HepG2 (cell line): ENCODE measurements around the gene FLT3LG. TPM values are rescaled to one million over a fixed set of nuclear protein-coding genes. Genes with fewer than 3 reads are reported as not detected.
A peak's percentile ranks its signal among the peaks of the same experiment; 100 is the strongest.

Source experiments
- BHLHE40 ChIP-seq: IDR thresholded peaks from 2 replicates; pipeline ENCODE4 v1.6.1; 2011; ENCODE audit warnings: low read length, improper control_type of control experiment
- BORCS8-MEF2B ChIP-seq: sonication (generic); formaldehyde crosslinking; IDR thresholded peaks from 2 replicates; pipeline ENCODE4 v1.8.0; 2022; ENCODE audit warnings: mild to moderate bottlenecking, missing genetic modification reagents
- CAMTA2 ChIP-seq: sonication (generic); formaldehyde crosslinking; IDR thresholded peaks from 2 replicates; pipeline ENCODE4 v1.4.0; 2020; ENCODE audit warnings: mild to moderate bottlenecking, missing genetic modification reagents, borderline replicate concordance
- CBFB ChIP-seq: sonication (generic); formaldehyde crosslinking; IDR thresholded peaks from 2 replicates; pipeline ENCODE4 v1.4.0; 2020; ENCODE audit warnings: missing genetic modification reagents
- CEBPG ChIP-seq: IDR thresholded peaks from 2 replicates; pipeline ENCODE4 v1.6.1; 2016
- GTF3A ChIP-seq: sonication (generic); formaldehyde crosslinking; conservative IDR thresholded peaks from 2 replicates; pipeline ENCODE4 v1.4.0; 2020; ENCODE audit warnings: mild to moderate bottlenecking, missing genetic modification reagents
- NCOA2 ChIP-seq: sonication (generic); formaldehyde crosslinking; IDR thresholded peaks from 2 replicates; pipeline ENCODE4 v1.8.0; 2022; ENCODE audit warnings: inconsistent platforms
- RCOR2 ChIP-seq: IDR thresholded peaks from 2 replicates; pipeline ENCODE4 v1.6.1; 2016; ENCODE audit warnings: missing biosample characterization, missing genetic modification reagents
- TCF12 ChIP-seq, 2 experiments: fragments of 450-650 bp in 1 of 2; sonication (generic) in 1 of 2; formaldehyde crosslinking in 1 of 2; IDR thresholded peaks; 2 replicates each; pipeline versions ENCODE4 v1.6.1 to v1.8.0; 2017 to 2022; ENCODE audit warnings: antibody characterized with exemption in 1 of 2, mild to moderate bottlenecking in 1 of 2, missing genetic modification reagents in 1 of 2, moderate library complexity in 1 of 2
- ZBTB8A ChIP-seq: sonication (generic); formaldehyde crosslinking; IDR thresholded peaks from 2 replicates; pipeline ENCODE4 v1.4.0; 2020; ENCODE audit warnings: mild to moderate bottlenecking, low read depth, missing genetic modification reagents, borderline replicate concordance
- ZFP41 ChIP-seq: sonication (generic); formaldehyde crosslinking; IDR thresholded peaks from 2 replicates; pipeline ENCODE4 v1.4.0; 2020; ENCODE audit warnings: mild to moderate bottlenecking, missing genetic modification reagents, borderline replicate concordance
- ZFYVE20 ChIP-seq: sonication (generic); formaldehyde crosslinking; IDR thresholded peaks from 2 replicates; pipeline ENCODE4 v1.8.0; 2023; ENCODE audit warnings: low read depth, mild to moderate bottlenecking, moderate library complexity, missing genetic modification reagents, borderline replicate concordance
- ZNF644 ChIP-seq: IDR thresholded peaks from 2 replicates; pipeline ENCODE4 v1.6.1; 2016; ENCODE audit warnings: low read depth
- polyA plus RNA-seq, 8 experiments: library from polyadenylated mRNA; depleted of rRNA in 3 of 8; stranded (reverse) in 7 of 8; unstranded in 1 of 8; fragments of >200 nt; fragmentation: Illumina TruSeq in 4 of 8; extraction: Trizol in 4 of 8; gene quantifications; 2 replicates each; pipeline versions ENCODE4 v1.2.1 to v1.2.3, GENCODE V29; 2011 to 2016; ENCODE audit warnings: low read depth in 4 of 8, missing spikeins in 1 of 8, mixed read lengths in 1 of 8; ENCODE audit not compliant: insufficient read depth in 1 of 8
- total RNA-seq, 5 experiments: library from RNA; depleted of rRNA; stranded (reverse); fragments of >200 nt; fragmentation: Illumina TruSeq; extraction: Trizol; gene quantifications; 2 replicates each; pipeline ENCODE4 v1.2.3, GENCODE V29; 2016; ENCODE audit warnings: low read depth in 1 of 5
- TF ChIP-seq, protein P1 (sequence below): sonication (generic); formaldehyde crosslinking; IDR thresholded peaks from 2 replicates; pipeline ENCODE4 v1.8.0; 2022; ENCODE audit warnings: missing genetic modification reagents, mild to moderate bottlenecking, moderate library complexity, borderline replicate concordance
- TF ChIP-seq, protein P2 (sequence below): sonication (generic); formaldehyde crosslinking; conservative IDR thresholded peaks from 2 replicates; pipeline ENCODE4 v1.8.1; 2023; ENCODE audit warnings: missing genetic modification reagents
- TF ChIP-seq, protein P3 (sequence below): sonication (generic); formaldehyde crosslinking; IDR thresholded peaks from 2 replicates; pipeline ENCODE4 v1.4.0; 2020; ENCODE audit warnings: mild to moderate bottlenecking, missing genetic modification reagents
- TF ChIP-seq, protein P4 (sequence below): sonication (generic); formaldehyde crosslinking; IDR thresholded peaks from 2 replicates; pipeline ENCODE4 v1.5.0; 2020; ENCODE audit warnings: mild to moderate bottlenecking, missing genetic modification reagents, borderline replicate concordance

FLT3LG gene
- total and polyA plus RNA-seq, 2 of the 13 experiments (the other 11 are each of a cell fraction or from before 2014, with no cell fraction given) = 1.5 to 2.6 TPM

DNA sequence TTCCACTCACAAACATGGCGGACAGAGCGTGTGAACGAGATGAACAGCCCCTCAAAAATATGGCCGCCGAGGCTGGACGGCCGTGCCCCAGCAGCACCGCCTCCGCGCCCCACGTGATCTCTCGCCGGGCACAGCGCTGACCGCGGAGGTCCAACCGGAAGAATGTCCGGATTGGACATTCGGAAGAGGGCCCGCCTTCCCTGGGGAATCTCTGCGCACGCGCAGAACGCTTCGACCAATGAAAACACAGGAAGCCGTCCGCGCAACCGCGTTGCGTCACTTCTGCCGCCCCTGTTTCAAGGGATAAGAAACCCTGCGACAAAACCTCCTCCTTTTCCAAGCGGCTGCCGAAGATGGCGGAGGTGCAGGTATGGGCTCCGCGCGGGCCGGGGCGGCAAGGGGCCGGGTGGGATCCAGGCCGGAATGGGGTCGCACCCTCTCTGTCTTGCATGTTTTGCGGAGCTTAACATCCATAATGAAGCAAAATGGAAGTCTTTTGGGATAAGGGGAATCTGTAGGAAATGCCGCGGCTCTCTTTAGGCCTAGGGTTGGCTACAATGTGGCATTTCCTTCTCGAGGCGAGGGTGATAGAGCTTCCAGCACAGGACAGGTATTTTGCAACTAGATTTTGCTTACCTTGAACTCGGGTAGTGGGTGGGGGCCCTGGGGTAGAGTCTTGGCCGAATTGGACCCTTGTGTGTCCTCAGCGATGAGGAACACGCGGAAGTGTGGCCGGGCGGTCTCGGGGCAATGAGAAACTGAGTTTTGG lies 13.4 kb downstream of the FLT3LG start, which contains the start of gene RPL13A (continued):
- TF ChIP-seq, protein P1, sequence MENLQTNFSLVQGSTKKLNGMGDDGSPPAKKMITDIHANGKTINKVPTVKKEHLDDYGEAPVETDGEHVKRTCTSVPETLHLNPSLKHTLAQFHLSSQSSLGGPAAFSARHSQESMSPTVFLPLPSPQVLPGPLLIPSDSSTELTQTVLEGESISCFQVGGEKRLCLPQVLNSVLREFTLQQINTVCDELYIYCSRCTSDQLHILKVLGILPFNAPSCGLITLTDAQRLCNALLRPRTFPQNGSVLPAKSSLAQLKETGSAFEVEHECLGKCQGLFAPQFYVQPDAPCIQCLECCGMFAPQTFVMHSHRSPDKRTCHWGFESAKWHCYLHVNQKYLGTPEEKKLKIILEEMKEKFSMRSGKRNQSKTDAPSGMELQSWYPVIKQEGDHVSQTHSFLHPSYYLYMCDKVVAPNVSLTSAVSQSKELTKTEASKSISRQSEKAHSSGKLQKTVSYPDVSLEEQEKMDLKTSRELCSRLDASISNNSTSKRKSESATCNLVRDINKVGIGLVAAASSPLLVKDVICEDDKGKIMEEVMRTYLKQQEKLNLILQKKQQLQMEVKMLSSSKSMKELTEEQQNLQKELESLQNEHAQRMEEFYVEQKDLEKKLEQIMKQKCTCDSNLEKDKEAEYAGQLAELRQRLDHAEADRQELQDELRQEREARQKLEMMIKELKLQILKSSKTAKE = no peak
- no peak for TF ChIP-seq RCOR2
- TF ChIP-seq, protein P2, sequence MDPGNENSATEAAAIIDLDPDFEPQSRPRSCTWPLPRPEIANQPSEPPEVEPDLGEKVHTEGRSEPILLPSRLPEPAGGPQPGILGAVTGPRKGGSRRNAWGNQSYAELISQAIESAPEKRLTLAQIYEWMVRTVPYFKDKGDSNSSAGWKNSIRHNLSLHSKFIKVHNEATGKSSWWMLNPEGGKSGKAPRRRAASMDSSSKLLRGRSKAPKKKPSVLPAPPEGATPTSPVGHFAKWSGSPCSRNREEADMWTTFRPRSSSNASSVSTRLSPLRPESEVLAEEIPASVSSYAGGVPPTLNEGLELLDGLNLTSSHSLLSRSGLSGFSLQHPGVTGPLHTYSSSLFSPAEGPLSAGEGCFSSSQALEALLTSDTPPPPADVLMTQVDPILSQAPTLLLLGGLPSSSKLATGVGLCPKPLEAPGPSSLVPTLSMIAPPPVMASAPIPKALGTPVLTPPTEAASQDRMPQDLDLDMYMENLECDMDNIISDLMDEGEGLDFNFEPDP = no peak
- TF ChIP-seq GTF3A (CRISPR knock-in tag) = no peak
- TF ChIP-seq, protein P3, sequence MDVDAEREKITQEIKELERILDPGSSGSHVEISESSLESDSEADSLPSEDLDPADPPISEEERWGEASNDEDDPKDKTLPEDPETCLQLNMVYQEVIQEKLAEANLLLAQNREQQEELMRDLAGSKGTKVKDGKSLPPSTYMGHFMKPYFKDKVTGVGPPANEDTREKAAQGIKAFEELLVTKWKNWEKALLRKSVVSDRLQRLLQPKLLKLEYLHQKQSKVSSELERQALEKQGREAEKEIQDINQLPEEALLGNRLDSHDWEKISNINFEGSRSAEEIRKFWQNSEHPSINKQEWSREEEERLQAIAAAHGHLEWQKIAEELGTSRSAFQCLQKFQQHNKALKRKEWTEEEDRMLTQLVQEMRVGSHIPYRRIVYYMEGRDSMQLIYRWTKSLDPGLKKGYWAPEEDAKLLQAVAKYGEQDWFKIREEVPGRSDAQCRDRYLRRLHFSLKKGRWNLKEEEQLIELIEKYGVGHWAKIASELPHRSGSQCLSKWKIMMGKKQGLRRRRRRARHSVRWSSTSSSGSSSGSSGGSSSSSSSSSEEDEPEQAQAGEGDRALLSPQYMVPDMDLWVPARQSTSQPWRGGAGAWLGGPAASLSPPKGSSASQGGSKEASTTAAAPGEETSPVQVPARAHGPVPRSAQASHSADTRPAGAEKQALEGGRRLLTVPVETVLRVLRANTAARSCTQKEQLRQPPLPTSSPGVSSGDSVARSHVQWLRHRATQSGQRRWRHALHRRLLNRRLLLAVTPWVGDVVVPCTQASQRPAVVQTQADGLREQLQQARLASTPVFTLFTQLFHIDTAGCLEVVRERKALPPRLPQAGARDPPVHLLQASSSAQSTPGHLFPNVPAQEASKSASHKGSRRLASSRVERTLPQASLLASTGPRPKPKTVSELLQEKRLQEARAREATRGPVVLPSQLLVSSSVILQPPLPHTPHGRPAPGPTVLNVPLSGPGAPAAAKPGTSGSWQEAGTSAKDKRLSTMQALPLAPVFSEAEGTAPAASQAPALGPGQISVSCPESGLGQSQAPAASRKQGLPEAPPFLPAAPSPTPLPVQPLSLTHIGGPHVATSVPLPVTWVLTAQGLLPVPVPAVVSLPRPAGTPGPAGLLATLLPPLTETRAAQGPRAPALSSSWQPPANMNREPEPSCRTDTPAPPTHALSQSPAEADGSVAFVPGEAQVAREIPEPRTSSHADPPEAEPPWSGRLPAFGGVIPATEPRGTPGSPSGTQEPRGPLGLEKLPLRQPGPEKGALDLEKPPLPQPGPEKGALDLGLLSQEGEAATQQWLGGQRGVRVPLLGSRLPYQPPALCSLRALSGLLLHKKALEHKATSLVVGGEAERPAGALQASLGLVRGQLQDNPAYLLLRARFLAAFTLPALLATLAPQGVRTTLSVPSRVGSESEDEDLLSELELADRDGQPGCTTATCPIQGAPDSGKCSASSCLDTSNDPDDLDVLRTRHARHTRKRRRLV = peak; percentile 91
- TF ChIP-seq ZFYVE20 (CRISPR knock-in tag) = peak; percentile 83; the same call in 1 of the 2 replicates
- peak; percentile 85; the same call in 1 of the 2 replicates for TF ChIP-seq CBFB (CRISPR knock-in tag)
- TF ChIP-seq CEBPG = peak; percentile 96
- TF ChIP-seq ZNF644 (CRISPR knock-in tag) = no peak
- TF ChIP-seq BORCS8-MEF2B (CRISPR knock-in tag) = peak; percentile 72
- peak; percentile 68 for TF ChIP-seq NCOA2
- TF ChIP-seq CAMTA2 (CRISPR knock-in tag) = peak; percentile 53; the same call in 1 of the 2 replicates
- TF ChIP-seq ZFP41 (CRISPR knock-in tag) = 0 out of 2 replicates have a peak, but pooled peaks have one; percentile 46
- 0 out of 2 replicates have a peak, but pooled peaks have one; percentile 39 for TF ChIP-seq ZBTB8A (CRISPR knock-in tag)
- TF ChIP-seq TCF12 (IDR thresholded peaks at IDR 0.05) = no peak
- TF ChIP-seq TCF12 (CRISPR knock-in tag; IDR thresholded peaks at IDR 0.05) = 0 out of 2 replicates have a peak, but pooled peaks have one; percentile 53
- TF ChIP-seq, protein P4, sequence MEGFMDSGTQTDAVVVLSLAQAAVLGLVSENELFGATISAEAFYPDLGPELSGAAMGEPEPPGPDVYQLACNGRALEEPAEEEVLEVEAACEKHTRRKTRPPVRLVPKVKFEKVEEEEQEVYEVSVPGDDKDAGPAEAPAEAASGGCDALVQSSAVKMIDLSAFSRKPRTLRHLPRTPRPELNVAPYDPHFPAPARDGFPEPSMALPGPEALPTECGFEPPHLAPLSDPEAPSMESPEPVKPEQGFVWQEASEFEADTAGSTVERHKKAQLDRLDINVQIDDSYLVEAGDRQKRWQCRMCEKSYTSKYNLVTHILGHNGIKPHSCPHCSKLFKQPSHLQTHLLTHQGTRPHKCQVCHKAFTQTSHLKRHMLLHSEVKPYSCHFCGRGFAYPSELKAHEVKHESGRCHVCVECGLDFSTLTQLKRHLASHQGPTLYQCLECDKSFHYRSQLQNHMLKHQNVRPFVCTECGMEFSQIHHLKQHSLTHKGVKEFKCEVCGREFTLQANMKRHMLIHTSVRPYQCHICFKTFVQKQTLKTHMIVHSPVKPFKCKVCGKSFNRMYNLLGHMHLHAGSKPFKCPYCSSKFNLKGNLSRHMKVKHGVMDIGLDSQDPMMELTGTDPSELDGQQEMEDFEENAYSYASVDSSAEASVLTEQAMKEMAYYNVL (CRISPR knock-in tag) = peak; percentile 64; the same call in 1 of the 2 replicates
- no peak; the same call in 1 of the 2 replicates for TF ChIP-seq BHLHE40
